HG02870 (cell line): ENCODE results near the gene MYO16.

Experiments
- ATAC-seq: cut with Tn5 transposase; IDR thresholded peaks from one replicate; pipeline ENCODE4 v1.9.1; 2021; ENCODE audit warnings: mild to moderate bottlenecking, moderate library complexity; ENCODE audit not compliant: unreplicated experiment

Gene MYO16

DNA sequence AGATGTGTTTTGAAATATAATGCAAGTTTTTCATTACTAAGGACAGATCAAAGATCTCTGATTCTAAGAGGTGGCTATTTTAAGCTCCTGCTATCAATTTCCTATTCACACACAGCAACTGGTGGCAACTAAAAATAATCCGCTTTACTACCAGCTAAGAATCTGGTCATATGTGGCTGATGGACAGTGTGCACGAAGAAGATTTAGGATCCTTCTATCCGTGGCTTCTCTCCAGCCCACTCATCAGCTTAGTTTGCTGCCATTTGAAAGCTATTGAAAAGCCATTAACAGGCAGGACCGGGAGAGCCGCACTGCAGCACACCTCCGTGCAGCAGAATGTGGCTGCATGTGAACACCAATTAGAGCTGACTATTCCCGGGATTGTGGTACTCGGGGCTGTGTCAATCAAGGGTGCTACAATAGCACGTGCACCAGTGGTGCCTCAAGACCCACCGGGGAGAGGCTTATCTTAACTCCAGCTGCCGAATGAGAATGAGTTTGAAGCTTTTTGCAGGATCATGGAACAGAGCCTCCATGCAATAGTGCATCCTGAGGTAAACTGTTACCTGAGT, at the start of gene MYO16:
TSS of gene MYO16 (plus strand) at position 431 of the 572 bp plus-strand sequence. CDS start 234 bp downstream, outside the sequence.
- ATAC-seq = no peak

DNA sequence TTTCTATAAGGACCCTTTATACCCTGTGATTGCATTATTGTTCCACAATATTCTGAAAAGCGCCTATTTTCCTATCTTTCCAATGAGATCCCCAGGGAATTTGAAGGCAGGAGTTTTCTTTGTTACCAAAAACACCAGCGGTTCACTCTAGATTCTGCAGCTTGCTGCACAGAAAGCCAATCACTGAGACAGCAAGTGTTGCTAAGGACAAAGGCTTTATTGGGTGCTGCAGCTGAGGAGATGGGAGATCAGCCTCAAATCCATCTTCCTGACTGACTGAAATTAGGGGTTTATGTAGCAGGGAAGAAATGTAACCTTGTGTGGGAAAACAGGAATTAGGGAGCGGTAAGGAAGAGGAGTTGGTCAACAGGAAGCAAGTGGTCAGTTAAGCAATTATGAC, 42.6 kb upstream of the MYO16 start:
- no peak for ATAC-seq

DNA sequence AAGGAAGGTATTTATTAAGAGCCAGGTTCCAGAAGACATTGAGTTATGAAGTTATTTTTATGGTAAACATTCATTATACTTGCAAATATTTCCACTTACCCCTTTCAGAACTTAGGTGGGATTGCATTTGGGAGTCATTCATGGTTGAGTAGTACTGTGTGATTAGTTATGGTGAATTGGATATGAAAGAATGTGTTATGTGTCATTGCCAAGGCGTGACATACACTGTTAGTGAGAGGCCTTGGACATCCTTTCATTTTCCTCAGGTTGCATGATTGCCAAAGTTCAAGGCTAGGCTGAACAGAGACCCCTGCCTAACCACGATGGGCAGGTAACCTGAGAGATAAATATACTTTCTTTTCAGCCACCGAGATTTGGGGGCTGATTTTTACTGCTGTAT, 40.9 kb upstream of the MYO16 start:
- ATAC-seq = no peak

DNA sequence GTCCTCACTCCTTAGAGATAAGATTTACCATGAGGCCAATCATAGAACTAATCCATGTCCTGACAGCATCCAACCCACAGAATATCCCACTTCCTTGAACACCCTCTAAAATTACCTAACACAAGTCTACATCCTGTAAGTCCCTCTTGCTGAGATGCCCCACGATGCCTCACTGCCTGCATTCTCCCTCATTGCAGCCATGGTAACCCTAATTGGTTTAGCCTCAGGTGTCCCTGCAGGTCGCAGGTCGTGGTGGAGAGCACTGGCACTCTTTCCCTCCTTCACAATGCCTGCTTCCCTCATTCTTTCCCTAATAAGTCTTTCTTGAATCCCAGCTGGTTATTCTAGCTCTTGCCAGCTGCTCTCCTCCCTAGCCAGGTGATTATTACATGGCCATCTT, 35.3 kb upstream of the MYO16 start:
- no peak for ATAC-seq

DNA sequence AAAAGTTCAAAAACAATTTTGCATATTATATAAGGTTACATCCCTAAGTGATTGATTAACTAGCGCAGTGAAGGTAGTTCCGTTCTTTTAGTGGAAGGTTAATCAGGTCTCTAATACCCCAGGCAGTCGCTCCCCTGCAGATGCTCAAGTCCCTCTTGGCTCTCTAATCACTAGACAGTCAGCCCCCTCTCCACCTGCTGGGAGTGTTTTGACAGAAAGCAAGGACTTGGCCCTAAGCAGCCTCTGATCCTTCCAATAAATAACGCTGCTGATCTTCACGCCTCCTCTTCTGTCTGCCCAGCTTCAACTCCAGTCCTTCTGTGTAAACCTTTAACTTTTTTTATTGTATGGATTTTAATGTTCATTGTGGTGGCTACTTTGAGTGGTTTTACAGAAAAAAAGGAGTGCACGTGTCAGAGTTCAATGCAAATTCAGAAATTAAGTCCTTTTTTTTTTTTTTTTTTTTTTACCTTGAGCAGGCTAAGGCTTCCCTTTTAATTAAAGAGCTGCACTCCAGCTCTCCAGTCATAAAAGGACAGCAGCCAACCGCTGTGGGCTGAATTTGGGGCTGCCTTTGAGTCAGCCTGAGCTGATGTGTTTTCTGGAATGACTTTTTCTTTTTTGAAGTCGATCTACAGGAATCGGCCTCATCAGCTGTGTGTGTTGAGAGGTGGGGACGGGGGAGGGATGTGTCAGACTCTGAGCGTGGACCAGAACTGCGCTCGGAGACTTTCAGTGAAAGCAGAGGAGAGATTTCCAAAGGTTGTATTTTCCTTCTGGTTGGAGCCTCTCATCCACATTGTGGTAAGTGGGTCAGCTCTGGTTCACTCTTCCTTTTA, 33.8 kb upstream of the MYO16 start:
- no peak for ATAC-seq

DNA sequence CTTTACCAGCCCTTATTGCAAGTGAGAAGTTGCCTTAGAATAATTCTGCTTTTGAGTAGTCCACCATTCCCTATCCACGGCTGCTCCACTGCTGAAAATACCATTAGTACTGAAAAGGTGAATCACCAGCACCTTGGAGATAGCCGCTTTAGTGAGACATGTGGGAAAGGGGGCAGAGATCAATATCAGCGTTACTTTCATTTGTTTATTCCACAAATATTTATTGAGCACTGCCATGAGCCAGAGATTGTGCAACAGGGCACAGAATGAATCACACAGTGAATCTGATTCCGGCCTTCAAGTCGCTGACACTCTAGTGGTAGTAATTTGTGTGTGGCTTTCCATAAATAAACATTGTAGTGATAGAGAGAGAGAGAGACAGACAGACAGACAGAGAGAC, 31.5 kb upstream of the MYO16 start:
- ATAC-seq = no peak

DNA sequence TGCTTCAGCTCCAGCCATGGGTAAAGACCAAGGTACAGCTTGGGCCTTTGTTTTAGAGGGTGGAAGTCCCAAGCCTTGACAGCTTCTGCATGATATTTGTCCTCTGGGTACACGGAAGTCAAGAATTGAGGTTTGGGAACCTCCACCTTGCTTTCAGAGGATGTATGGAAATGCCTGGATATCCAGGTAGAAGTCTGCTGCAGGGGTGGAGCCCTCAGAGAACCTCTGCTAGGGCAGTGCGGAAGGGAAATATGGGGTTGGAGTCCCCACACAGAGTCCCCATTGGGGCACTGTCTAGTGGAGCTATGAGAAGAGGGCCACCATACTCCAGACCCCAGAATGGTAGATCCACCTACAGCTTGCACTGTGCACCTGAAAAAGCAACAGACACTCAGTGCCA, 23.0 kb upstream of the MYO16 start:
- no peak for ATAC-seq

DNA sequence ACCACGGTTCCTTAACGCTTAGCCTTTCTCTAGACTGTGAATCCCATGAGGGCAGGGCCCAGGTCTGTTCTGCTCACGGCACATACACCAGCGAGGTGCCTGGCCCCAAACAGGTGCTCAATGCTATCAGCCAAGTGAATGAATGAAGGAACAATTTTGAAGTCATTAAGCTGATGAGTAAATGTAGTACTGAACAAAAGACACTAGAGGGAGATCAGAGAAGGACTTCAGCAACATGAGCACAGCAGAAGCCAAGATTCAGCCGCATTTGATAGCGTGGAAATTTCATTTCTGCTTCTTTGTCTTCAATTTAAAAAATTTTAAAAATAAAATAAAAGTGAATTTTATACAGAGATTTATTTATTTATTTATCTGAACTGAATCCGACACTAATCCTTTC, 20.1 kb upstream of the MYO16 start:
- ATAC-seq = no peak

DNA sequence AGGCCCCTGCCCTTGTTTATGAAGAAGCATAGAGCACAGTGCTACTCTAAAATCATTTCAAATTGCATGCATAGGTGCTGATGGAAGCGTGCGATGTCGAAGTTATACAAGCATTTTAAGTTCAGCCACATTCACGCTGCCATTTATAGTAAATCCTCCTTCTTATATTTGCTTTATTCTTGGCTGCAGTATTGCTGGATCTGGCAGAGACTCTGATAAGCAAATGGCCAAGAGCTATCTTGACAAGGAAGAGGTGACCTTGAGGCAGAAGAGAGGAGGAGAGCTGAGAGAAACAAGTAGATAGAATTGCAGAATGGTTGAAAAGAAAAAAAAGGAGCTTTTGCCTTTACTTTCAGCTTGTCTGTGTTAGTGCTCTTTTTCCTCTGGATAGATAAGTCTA, 18.9 kb upstream of the MYO16 start:
- no peak for ATAC-seq

DNA sequence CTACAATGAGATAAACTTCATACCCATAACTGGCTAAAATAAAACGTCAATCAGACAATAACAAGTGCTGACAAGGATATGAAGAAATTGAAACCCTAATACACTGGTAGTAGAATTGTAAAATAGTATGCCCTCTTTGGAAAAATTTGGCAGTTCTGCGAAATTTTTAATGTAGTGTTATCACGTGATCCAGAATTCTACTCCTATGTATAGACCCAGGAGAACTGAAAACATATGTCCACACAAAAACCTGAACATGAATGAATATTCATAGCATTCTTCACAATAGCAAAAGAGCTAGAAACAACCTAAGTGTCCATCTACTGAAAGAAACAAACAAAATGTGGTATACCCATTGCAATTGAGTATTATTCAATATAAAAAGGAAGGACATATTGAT, 14.2 kb upstream of the MYO16 start:
- ATAC-seq = no peak

DNA sequence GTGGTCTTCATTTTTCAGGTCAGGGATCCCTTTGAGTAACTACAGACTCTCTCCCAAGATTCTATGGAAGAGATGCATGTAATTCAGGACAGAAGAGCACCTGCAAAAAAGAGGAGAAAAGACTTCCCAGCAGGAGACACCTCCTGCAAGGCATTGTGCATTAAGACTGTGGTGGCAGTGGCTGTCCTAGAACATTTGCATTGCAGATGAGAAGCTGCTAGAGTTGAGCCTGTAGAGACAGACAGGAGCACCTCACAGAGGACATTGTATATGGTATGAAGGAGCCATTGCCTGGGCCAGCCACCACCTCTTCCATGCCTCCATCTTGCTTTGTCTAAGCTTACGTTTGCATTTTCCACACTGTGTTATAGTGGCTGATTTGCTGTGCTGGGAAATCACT, 11.2 kb upstream of the MYO16 start:
- ATAC-seq = no peak

DNA sequence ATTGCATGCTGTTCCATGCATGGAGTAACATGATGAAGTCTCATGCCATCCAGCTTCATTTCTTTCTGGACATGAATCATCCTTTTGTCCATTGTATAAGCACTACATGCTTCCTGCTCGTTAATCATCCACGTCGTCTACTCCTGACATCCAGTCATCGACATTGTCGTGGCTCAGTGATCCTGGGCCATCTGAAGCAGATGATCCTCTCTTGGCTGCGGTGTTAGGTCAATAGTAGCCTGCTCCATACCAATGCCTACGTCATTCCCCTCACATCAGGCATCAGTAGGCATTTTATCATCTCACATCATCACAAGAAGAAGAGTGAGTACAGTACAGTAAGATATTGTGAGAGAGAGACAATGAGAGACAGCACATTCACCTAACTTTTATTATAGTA, 7.9 kb upstream of the MYO16 start:
- ATAC-seq = no peak

DNA sequence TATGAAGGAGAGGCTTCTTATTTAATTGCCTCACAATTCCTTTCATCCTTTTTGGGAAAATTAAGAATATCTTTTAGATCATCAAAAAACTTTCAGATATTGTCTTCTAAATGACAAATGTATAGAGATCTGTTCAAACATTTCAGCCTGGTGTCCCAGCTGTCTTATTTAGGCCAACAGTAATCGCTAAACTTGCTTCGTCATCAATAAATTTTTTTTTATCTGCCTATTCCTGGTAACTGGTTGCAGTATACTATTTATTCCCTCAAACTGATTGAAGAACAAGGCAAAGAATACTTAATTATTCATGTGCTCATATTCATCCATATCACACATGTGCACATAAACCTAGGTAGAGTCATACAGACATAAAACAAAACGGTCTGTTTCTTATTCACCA, 5.3 kb upstream of the MYO16 start:
- no peak for ATAC-seq

DNA sequence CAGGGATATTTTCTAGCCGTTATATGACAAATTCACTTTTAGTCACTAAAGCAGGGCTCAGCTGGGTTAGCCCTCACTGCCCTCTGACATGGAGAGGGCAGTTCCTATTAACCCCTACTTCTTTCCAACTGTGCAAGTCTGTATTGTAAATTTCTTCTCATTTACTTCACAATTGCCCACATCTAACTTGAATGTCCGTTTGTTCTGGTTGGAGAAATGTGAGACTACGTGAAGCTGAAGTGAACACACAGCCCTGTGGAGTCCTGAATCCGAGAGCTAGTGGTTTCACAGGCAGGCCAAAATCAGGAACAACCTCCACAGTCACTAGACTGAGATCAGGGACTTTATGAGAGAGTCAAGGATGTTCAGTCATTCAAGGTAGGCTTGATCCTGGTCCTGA, 4.4 kb upstream of the MYO16 start:
- ATAC-seq = no peak

DNA sequence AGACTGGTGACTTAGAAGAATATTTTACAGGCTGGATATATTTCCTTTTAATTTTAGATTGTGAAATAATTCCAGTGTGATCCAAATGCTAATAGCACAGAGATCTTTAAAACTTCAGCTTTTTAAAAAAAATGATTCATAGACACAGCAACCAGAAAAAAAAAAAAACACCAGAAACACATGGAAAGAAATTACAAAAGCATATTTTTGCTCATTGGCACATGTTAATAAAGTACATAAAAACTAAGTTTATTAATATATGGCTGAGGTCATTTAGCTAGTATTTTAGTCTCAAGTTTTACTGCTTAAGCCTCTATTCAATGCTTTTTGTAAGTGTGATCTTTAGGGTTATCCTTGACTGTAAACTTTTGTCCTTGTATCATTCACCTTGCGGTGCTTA, 577 bp downstream of the MYO16 start:
- ATAC-seq = no peak

DNA sequence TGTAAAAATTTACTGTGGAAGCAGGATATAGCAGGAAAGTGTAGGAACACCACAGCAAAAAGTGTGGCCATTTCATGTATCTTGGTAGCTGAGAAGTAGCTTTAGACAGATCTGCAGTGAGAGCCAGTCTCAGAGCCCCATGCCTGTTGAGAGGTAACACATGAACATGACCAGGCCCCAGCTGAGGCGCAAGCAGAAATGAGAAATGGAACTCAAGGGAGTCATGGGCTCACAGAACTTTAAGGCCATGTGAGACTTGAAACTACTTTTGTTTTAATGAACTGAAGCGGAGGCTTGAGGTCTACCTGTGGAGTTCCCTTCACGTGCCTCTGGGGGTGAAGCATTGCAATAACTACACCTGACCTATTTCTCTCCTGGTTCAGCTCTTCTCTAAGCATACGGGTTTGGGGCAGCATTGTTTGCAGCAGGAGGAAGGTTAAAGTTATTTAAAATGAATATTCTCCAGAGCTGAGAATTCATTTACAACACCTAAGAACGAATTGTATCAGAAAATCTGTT, 3.3 kb downstream of the MYO16 start:
- ATAC-seq = no peak

DNA sequence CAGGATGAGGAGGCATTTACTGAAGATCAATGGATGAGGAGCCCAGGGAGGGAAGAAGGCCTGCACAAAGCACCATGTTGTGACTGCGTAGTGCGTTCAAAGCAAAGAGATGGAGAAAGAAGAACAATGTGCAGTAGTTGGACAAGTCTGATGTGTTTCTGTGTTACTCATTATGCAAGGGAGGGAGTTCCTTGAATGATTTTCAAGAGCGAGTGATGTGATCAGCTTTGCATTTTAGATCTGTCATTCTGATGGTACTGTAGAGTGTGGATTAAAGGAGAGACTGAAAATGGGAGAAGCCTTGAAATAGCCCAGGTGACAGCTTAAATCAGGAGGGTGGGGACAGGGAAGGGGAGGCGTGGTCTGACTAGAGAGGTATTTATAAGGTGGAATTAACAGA, 9.5 kb downstream of the MYO16 start:
- no peak for ATAC-seq

DNA sequence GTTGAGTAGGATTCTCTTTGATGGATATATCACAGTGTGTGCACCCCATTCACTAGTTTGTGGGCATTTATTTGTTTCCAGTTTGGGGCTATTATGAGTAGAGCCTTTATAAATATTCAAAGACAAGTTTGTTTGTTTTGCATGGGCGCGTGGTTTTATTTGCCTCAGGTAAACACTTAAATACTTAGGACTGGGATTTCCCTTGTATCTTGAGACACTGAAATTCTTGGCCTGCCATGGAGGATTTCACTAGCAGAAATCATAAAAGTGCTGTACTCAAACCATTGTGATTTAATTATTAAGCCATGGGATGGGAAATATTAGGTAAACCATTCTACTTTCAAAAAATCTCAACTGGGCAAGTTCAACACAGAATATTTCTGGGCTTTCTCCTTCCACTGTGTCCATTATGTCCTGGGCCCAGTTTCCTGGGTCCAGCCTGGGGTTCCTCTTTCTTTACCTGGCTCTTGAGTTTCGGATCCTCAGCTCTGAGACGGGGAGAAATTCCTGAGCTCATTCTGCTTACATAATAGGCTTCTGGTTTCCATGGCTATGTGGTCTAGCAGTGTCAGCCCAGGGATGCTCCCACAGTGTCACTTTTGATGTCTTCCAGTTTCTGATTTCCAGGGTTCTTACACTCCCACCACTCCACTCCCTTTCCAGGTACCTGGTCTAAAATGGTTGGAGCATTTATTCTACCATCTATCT, 14.4 kb downstream of the MYO16 start:
- no peak for ATAC-seq

DNA sequence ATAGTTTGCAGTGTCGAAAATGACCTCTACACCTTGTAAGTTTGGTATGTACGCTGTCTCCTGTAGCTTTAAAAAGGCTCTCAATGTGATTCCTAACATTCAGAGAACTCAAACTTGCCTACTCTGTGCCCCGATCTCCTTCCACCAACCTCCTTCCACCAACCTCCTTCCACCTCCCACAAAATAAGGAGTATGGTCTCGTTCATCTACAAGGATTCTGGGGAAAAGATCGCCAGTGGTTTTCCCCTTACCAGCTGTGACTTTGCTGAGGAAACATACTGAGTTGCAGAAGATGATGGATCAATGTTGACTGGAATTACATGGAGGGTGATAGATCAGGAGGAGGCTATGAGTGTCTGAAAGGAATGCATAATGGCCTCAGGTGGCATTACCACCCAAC, 16.0 kb downstream of the MYO16 start:
- ATAC-seq = no peak

DNA sequence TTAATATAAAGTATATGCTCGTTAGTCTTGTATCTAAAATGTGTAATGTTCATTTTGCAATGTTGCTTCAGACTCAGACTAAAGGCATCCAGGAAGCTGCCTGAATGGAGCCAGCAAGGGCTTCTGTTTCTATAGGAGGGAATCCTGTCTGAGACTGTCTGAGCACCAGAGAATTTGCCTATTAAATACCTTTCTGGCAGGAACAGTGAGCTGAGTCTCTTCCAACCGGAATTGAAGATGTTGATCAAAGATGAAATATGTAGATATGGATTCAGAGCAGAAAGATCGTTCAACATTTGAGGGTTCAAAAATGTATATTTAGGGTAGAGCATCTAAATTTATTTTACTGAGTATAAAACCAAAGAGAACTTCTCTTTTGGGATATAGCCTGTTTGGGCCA, 20.9 kb downstream of the MYO16 start:
- no peak for ATAC-seq

DNA sequence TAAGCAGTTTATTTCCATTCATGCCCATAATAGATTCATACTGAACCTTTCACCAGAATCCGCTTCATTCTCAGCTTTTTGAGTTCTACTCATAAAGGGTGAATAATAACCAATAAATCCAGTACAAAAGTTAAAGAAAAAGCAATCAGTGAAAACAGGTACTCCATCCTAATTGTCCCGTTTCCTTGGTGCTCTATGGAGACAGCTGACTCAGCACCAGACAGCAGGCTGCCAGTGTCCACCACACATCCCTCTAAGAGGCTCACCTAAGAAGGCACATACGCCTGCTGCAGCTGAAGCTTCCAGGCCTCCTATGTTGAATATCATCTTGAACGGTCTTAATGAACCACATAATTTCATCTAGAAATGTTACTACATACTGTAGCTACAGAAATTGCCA, 27.3 kb downstream of the MYO16 start:
- no peak for ATAC-seq

DNA sequence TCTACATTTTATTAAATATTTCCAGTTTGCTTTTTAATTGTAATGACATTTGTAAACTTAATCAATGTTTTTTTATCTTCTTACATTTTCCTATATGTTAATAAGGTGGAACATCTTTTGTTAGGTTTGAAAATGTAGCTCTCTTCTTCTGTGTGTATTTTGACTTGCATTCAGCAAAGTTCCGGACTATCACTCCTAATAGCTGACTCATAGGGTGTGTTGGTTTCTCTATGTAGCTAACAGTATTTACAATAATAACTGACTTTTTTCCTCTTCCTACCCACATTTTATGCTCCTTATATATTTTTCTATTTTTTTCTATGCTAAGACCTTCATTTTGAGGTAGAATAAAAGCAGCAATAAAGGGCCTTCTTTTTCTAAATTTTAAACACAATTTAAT, 28.1 kb downstream of the MYO16 start:
- no peak for ATAC-seq
